Measurements from ENCODE around the gene AP2A1. TPM values are rescaled to one million over a fixed set of nuclear protein-coding genes. Genes with fewer than 3 reads are reported as not detected.
"Not testable (repeated sequence)": the region's sequence is repeated elsewhere in the genome, so short reads cannot be mapped to it uniquely, and the experiment has no call there.

AP2A1 gene
- total RNA-seq, 1 donor, result 92.0 TPM

GRCh38 chr19:49817964-49818648 lies 51.3 kb downstream of the AP2A1 start, which contains the start of gene MED25:
TSS of gene MED25 (plus strand) at chr19:49818289. CDS start at chr19:49818342, 53 bp downstream.
- H3K4me3 ChIP-seq (ENCODE audit: low read depth, low read length), result peak within 1 kb of the TSS; percentile 89
- peak; percentile 88 for DNase-seq (ENCODE audit: low read depth)
- peak; percentile 28 for TF ChIP-seq CTCF (IDR thresholded peaks at IDR 0.05; ENCODE audit: insufficient read depth, low read depth, low read length)

GRCh38 chr19:49818649-49819370 lies 52.0 kb downstream of the AP2A1 start:
- peak; percentile 28 for DNase-seq (ENCODE audit: low read depth)
- peak overlapping the region; percentile 89 for H3K4me3 ChIP-seq (ENCODE audit: low read depth, low read length)
- no peak for TF ChIP-seq CTCF (IDR thresholded peaks at IDR 0.05; ENCODE audit: insufficient read depth, low read depth, low read length)

- not testable (repeated sequence) for DNase-seq (ENCODE audit: low read depth)
- H3K4me3 ChIP-seq (ENCODE audit: low read depth, low read length), result peak overlapping the region; percentile 89
Measured at GRCh38 chr19:49819452-49820115, 52.8 kb downstream of the AP2A1 start.

- TF ChIP-seq CTCF (IDR thresholded peaks at IDR 0.05; ENCODE audit: insufficient read depth, low read depth, low read length), result no peak
- H3K4me3 ChIP-seq (ENCODE audit: low read depth, low read length), result peak overlapping the region; percentile 89
- DNase-seq (ENCODE audit: low read depth), result peak; percentile 98
Measured at GRCh38 chr19:49820125-49820524, 53.3 kb downstream of the AP2A1 start.

GRCh38 chr19:49823472-49823871 lies 56.7 kb downstream of the AP2A1 start:
- no peak overlapping the region for H3K4me3 ChIP-seq (ENCODE audit: low read depth, low read length)
- TF ChIP-seq CTCF (IDR thresholded peaks at IDR 0.05; ENCODE audit: insufficient read depth, low read depth, low read length), result no peak
- DNase-seq (ENCODE audit: low read depth), result no peak

- DNase-seq (ENCODE audit: low read depth), result no peak
- TF ChIP-seq CTCF (IDR thresholded peaks at IDR 0.05; ENCODE audit: insufficient read depth, low read depth, low read length), result no peak
- no peak overlapping the region for H3K4me3 ChIP-seq (ENCODE audit: low read depth, low read length)
Measured at GRCh38 chr19:49824662-49825061, 57.9 kb downstream of the AP2A1 start.

- no peak for TF ChIP-seq CTCF (IDR thresholded peaks at IDR 0.05; ENCODE audit: insufficient read depth, low read depth, low read length)
- DNase-seq (ENCODE audit: low read depth), result no peak
Measured at GRCh38 chr19:49827034-49827433, 60.2 kb downstream of the AP2A1 start.

More at GRCh38 chr19:49827034-49827433, 60.2 kb downstream of the AP2A1 start:
- no peak overlapping the region for H3K4me3 ChIP-seq (ENCODE audit: low read depth, low read length)
